Measurements from ENCODE around the gene CFAP53.

DNA sequence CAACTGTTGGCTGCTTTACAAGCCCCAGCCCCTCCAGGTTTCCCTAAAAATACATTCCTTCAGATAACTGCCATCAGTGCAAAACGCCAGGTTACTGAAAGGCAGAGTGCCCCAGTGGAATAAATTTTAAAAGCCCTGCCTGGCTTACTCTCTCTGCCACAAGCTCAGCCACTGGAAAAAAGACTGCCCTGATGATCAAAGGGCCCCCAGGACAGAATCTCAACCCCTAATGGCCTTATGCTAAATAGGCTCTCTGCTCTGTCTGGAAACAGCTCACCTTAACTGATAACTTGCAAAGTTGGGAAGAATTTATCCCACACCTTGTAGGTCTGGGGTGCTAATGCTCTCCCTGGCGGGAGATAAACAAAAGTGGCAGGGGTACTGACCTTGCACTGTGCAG is 33.9 kb downstream of the CFAP53 start:
- TF ChIP-seq, protein P1, sequence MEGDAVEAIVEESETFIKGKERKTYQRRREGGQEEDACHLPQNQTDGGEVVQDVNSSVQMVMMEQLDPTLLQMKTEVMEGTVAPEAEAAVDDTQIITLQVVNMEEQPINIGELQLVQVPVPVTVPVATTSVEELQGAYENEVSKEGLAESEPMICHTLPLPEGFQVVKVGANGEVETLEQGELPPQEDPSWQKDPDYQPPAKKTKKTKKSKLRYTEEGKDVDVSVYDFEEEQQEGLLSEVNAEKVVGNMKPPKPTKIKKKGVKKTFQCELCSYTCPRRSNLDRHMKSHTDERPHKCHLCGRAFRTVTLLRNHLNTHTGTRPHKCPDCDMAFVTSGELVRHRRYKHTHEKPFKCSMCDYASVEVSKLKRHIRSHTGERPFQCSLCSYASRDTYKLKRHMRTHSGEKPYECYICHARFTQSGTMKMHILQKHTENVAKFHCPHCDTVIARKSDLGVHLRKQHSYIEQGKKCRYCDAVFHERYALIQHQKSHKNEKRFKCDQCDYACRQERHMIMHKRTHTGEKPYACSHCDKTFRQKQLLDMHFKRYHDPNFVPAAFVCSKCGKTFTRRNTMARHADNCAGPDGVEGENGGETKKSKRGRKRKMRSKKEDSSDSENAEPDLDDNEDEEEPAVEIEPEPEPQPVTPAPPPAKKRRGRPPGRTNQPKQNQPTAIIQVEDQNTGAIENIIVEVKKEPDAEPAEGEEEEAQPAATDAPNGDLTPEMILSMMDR (IDR thresholded peaks at IDR 0.05; ENCODE audit: insufficient read depth, low read length) = no peak
- no peak for TF ChIP-seq GABPA (IDR thresholded peaks at IDR 0.05; ENCODE audit: low read depth)
